DOHH2 (cell line): ENCODE results near the gene RPL29.

Source experiments
- H3F3A ChIP-seq: fragments of 200-600 bp; sonication (generic), shearing (Covaris generic); 2 replicates; pipeline ENCODE4 v1.6.0; 2016; ENCODE audit warnings: antibody characterized with exemption, mild to moderate bottlenecking; ENCODE audit not compliant: control insufficient read depth, insufficient read depth
- H3K27ac ChIP-seq: fragments of 200-600 bp; sonication (generic); 2 replicates; pipeline ENCODE4 v1.5.1; 2014; ENCODE audit warnings: low read depth, mild to moderate bottlenecking, low read length, moderate library complexity
- H3K27me3 ChIP-seq: fragments of 200-600 bp; sonication (generic); 2 replicates; pipeline ENCODE4 v1.6.1; 2014; ENCODE audit warnings: mild to moderate bottlenecking, low read length, mixed read lengths; ENCODE audit not compliant: control insufficient read depth
- H3K36me3 ChIP-seq: fragments of 200-600 bp; sonication (generic); 2 replicates; pipeline ENCODE4 v1.6.1; 2014; ENCODE audit warnings: mild to moderate bottlenecking, low read length, moderate library complexity, mixed read lengths; ENCODE audit not compliant: control insufficient read depth
- H3K4me1 ChIP-seq: fragments of 200-600 bp; sonication (generic); 2 replicates; pipeline ENCODE4 v1.6.1; 2014; ENCODE audit warnings: mild to moderate bottlenecking, low read length, mixed read lengths; ENCODE audit not compliant: control insufficient read depth
- H3K4me2 ChIP-seq: fragments of 200-600 bp; sonication (generic); 2 replicates; pipeline ENCODE4 v1.6.0; 2014; ENCODE audit warnings: mild to moderate bottlenecking, low read length, moderate library complexity
- H3K4me3 ChIP-seq: fragments of 200-600 bp; sonication (generic); 2 replicates; pipeline ENCODE4 v1.5.1; 2014; ENCODE audit warnings: mild to moderate bottlenecking, low read length, mixed read lengths
- H3K79me2 ChIP-seq: fragments of 200-600 bp; sonication (generic); 2 replicates; pipeline ENCODE4 v1.6.1; 2014; ENCODE audit warnings: mild to moderate bottlenecking, low read length, mixed read lengths; ENCODE audit not compliant: control insufficient read depth
- H3K9me2 ChIP-seq: fragments of 200-600 bp; sonication (generic); replicated peaks from 2 replicates; pipeline ENCODE4 v1.6.1; 2014; ENCODE audit warnings: mild to moderate bottlenecking, low read length, mixed read lengths; ENCODE audit not compliant: control insufficient read depth
- H3K9me3 ChIP-seq: fragments of 200-600 bp; sonication (generic); 2 replicates; pipeline ENCODE4 v1.6.1; 2014; ENCODE audit warnings: antibody characterized with exemption, low read length, mixed read lengths; ENCODE audit not compliant: control insufficient read depth, insufficient read depth
- H4K20me1 ChIP-seq: fragments of 200-600 bp; sonication (generic); 2 replicates; pipeline ENCODE4 v1.6.0; 2014; ENCODE audit warnings: low read depth, mild to moderate bottlenecking, antibody characterized with exemption, low read length, moderate library complexity; ENCODE audit not compliant: control insufficient read depth, insufficient read depth
- EZH2phosphoT487 ChIP-seq: fragments of 200-600 bp; sonication (generic); IDR thresholded peaks from 2 replicates; pipeline ENCODE4 v1.6.1; 2017; ENCODE audit warnings: borderline replicate concordance, mild to moderate bottlenecking, antibody characterized with exemption, low read length, moderate library complexity, mixed read lengths
- TF ChIP-seq, protein P1 (sequence below): fragments of 200-600 bp; sonication (generic); IDR thresholded peaks from one replicate; pipeline ENCODE4 v1.5.1; 2014; ENCODE audit warnings: antibody characterized with exemption, mild to moderate bottlenecking, low read depth, low read length; ENCODE audit not compliant: poor library complexity, severe bottlenecking

The RPL29 gene

GRCh38 chr3:52023101-52023770 lies 27.5 kb upstream of the RPL29 start:
- no peak overlapping the region for H3K27ac ChIP-seq

DNA sequence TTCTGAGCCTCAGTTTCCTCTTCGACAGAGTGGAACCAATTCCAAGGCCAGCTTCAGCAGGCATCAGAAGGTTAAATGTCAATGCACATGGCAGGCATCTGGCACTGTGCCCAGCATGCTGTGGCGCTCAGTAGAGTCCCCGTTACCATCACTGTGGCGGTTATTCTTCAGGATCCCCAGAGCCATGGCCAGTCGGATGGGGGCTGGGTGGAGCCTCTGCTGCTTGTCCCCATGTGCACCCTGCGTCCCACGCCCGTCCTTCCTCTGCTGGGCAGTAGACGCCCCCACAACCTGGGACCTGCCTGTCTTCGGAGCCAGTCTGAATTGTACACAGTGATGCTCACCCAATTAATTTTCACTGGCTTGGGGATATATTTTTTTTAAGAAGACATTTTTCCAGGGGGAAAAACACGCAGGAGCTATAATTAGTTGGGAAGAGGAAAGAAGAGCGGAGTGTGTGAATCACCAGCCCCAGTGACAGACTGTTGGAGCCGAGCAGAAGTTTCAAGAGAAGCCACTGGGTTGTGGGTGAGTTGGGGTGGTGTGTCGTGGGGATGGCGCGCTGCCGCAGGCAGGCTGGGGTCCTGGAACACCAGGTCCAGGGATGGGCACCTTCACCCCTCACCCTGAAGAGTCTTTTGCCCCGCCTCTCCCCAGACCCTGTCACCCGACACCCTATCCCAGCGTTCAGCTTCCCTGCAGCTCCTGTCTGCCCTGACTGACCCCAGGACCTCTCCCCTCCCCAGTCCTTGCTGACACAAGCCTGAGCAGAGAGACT lies 26.8 kb upstream of the RPL29 start:
- Histone ChIP-seq H3K27me3 (no peaks in the 10 kb centered on the region), H4K20me1 (no peaks in the 10 kb centered on the region), H3K27ac (no peak overlapping the region), H3K4me1 (peaks cover 21% of the 10 kb centered on the region), H3K79me2 (no peaks in the 10 kb centered on the region), H3K9me3 (no peaks in the 10 kb centered on the region), H3K9me2 (no peaks in the 10 kb centered on the region), H3K4me3 (no peak overlapping the region), H3K4me2 (no peak overlapping the region), H3K36me3 (no peaks in the 10 kb centered on the region), H3F3A (no peaks in the 10 kb centered on the region)
- TF ChIP-seq, protein P1, sequence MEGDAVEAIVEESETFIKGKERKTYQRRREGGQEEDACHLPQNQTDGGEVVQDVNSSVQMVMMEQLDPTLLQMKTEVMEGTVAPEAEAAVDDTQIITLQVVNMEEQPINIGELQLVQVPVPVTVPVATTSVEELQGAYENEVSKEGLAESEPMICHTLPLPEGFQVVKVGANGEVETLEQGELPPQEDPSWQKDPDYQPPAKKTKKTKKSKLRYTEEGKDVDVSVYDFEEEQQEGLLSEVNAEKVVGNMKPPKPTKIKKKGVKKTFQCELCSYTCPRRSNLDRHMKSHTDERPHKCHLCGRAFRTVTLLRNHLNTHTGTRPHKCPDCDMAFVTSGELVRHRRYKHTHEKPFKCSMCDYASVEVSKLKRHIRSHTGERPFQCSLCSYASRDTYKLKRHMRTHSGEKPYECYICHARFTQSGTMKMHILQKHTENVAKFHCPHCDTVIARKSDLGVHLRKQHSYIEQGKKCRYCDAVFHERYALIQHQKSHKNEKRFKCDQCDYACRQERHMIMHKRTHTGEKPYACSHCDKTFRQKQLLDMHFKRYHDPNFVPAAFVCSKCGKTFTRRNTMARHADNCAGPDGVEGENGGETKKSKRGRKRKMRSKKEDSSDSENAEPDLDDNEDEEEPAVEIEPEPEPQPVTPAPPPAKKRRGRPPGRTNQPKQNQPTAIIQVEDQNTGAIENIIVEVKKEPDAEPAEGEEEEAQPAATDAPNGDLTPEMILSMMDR = no peak
- no peak for TF ChIP-seq EZH2phosphoT487

More at GRCh38 chr3:52023101-52023770, 27.5 kb upstream of the RPL29 start:
- peaks cover 21% of the 10 kb centered on the region for H3K4me1 ChIP-seq
- no peaks in the 10 kb centered on the region for H3K79me2 ChIP-seq
- no peaks in the 10 kb centered on the region for H3K27me3 ChIP-seq
- TF ChIP-seq EZH2phosphoT487 = no peak
- TF ChIP-seq, protein P1 = no peak
- H4K20me1 ChIP-seq = no peaks in the 10 kb centered on the region
- no peaks in the 10 kb centered on the region for H3K9me2 ChIP-seq
- H3K4me3 ChIP-seq = 0 out of 2 replicates have a peak overlapping the region, but pooled peaks have one; percentile 8
- H3F3A ChIP-seq = no peaks in the 10 kb centered on the region
- H3K9me3 ChIP-seq = no peaks in the 10 kb centered on the region
- peak overlapping the region; percentile 37 for H3K4me2 ChIP-seq
- no peaks in the 10 kb centered on the region for H3K36me3 ChIP-seq

DNA sequence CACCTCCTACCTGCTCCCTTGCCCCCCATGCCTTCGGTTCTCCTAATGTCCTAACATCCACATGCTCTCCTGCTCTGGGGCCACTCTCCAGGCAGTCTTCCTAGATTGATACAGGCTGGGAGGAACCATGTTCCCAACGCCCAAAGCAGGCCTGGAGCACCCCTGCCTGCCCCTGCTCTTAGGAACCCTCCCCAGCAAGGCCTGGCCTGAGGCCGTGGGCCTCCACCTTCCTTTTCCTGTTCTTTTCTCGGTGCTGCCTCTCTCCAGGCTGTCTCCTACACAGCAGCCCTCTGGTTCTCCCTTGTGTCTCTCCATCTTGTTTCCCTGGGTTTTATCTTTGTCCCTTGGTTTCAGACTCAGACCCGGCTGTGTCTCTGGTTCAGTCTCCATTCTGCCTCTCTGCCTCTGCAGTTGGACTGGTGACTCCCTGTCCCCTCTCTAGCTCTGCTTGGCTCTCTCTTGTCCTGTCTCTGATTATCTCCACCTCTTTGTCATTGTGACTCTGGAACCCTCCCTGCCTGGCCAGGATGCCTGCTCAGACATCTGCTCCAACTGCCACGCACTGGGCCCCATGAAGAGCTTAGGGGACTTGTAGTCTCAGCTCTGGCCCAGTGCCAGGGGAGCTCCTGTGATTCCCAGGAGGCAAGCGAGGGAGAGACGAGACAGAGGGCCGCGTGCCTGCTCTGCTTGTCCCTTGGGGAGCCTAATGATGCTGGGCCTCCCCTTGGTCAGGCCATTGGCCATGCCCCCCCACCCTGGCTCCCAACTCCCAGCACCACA lies 26.0 kb upstream of the RPL29 start:
- H3K36me3 ChIP-seq = no peaks in the 10 kb centered on the region
- H3K27ac ChIP-seq = no peak overlapping the region
- H3K4me3 ChIP-seq = no peak overlapping the region
- H3K27me3 ChIP-seq = no peaks in the 10 kb centered on the region
- no peaks in the 10 kb centered on the region for H3K79me2 ChIP-seq
- H3K4me2 ChIP-seq = no peak overlapping the region
- TF ChIP-seq EZH2phosphoT487 = no peak
- TF ChIP-seq, protein P1 = no peak
- no peaks in the 10 kb centered on the region for H3F3A ChIP-seq
- no peaks in the 10 kb centered on the region for H4K20me1 ChIP-seq
- H3K4me1 ChIP-seq = peaks cover 21% of the 10 kb centered on the region
- H3K9me3 ChIP-seq = no peaks in the 10 kb centered on the region
- no peaks in the 10 kb centered on the region for H3K9me2 ChIP-seq
